Skin of body (tissue), 2 donors: ENCODE data around the gene PRKCQ. TPM values are rescaled to one million over a fixed set of nuclear protein-coding genes. Genes with fewer than 3 reads are reported as not detected.

ENCODE experiments used
- DNase-seq: peaks from one replicate; lab custom pipeline; 2025; lab: John Stamatoyannopoulos, UW
- total RNA-seq: library from RNA; depleted of rRNA; stranded (reverse); fragments of >200 nt; gene quantifications from one replicate; pipeline ENCODE4 v1.2.3, GENCODE V29; 2014

PRKCQ gene
- total RNA-seq, 1 donor from 2014 or later, result 2.7 TPM

DNA sequence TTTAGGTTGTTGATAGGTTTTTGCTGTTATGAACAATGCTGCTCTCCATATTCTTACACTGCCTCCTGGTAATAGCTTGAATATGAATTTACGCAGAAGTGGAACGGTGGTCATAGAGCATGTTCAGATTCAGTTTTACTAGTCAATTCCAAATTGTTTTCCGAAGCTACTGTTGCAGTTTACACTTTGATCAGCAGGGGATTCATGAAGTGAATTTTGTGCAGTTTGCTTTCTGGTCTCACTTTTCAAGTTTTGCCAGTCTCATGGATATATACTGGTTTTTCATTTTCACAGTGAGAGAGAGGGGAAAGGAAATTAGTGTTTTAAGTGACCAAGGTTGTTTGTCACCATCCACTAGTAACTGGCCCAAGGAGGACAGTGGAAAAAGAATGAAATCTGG is 171.3 kb downstream of the PRKCQ start:
- no peak for DNase-seq

DNA sequence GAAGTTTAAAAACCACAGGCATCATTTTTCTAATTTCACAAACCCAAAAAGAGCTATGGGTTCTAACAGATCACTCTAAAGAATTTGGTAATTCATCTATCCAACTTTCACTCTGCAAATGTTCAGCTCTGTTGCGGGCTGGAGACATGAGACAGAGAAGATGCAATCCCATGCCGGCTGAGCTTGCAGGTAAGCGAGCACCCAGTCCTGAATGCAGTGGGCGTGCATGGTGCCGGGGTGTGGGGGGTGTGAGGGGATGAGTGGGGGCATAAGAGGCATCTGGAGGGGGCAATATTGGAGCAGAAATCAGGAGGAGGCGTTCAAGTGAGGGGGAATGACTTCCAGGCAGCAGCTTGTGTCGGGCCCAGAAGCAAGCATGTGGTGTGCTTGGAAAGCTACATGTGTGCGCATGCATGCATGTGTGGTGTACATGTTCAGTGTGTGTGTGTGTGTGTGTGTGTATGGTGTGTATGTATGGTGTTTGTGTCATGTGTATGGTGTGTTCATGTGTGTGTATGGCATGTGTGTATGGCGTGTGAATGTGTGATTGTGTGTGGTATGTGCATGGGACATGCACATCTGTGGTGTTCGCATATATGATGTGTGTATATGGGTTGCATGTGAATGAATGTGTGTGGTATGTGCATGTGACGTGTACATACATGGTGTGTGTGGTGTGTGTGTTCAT is 172.9 kb downstream of the PRKCQ start:
- no peak for DNase-seq

DNA sequence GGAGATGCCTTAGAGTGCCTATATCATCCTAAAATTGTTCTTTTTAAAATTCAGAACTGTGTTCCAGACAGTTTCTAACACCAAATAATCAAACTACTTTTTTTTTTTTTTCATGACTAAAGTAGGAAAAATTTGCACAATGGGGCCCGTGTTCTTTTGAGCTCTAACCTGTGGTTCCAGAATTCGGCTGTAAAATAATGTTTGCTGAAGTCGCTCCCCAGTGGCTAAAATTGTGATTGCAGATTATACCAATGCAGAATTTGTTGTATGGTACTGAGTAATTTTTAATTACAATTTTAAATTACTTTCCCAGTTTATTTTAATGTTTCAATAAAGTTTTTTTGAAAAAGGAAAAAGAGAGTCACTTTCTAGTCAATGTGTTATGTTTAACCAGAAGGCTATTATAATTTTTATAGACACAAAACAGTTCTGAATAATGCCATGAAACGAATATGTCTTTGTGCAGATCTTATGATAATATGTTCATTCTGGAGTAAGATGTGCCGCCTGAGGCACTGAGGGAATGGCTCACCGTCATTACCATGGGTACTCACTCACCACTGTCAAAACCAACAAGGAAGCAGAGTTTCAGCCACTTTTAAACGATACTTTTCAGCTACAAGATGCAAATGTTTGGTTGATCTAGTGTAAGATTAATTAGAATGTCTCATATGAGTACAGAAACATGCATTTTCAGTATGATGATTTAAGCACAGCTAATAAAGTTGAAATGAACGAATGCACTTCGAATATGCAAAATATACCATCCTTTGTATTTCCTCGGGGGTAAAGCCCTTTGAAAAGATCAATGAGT is 173.6 kb downstream of the PRKCQ start:
- no peak for DNase-seq

DNA sequence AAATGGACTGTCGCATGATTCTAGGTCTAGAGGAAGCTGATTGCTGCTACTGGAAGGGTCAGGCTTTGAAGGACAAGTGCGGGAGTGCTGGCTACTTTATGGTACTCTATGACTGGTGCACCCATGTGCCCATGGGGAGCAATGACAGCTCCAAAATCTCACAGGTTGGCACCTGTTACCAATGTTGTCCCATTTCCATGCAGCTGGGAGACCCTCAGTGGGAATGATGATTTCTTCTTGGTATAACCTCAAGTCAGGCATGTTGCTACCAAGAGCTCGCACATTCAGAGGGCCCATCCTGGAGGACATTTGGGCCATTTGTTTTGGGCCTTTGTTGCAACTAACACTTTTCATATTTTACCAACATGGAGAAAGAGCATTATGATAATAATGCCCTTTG is 174.4 kb downstream of the PRKCQ start:
- DNase-seq, result no peak

DNA sequence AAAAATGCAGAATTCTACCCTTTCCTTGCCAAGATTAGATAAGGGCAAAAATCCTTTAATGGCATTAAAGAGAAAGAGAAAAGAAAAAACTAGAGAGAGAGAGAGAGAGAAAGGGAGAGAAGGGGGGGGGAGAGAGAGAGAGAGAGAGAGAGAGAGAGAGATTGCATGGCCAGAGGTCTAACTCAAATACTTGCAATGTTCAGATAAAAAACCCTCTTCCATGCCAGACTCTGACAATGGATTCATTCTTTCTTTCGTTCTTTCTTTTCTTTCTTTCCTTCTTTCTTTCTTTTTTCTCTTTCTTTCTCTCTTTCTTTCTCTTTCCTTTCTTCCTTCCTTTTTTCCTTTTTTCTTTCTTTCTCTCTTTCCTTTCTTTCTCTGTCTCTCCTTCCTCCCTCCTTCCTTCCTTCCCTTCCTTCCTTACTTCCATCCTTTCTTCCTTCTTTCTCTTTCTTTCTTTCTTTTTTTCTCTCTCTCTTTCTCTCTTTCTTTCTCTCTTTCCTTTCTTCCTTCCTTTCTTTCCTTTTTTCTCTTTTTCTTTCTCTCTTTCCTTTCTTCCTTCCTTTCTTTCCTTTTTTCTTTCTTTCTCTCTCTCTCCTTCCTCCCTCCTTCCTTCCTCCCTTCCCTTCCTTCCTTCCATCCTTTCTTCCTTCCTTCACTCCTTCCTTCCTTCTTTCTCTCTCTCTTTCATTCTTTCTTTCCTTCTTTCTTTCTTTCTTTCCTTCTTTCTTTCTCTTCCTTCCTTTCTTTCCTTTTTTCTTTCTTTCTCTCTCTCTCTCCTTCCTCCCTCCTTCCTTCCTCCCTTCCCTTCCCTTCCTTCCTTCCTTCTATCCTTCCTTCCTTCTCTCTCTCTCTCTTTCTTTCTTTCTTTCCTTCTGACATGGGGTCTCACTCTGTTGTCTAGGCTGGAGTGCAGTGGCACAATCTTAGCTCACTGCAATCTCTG is 175.7 kb downstream of the PRKCQ start:
- DNase-seq, result no peak

DNA sequence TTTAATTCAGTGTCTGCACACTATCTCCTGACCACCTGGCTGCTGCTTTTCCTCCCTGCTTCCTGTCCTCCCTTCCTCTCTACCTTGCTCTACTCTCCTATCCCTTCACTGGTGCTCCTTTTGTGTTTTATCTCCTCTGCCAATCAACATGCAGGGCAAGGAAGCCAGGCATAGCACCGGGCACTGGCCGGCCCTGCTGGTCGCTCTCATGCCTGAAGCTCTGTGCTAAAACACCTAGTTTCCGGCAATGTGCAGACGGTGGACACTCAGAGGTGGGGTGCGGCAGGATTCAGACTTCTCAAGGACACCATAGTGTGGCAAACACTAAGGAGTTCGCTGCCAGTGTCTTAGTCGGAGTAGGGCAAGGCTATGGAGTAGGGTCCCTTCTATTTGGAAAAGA is 177.1 kb downstream of the PRKCQ start:
- DNase-seq, result no peak

DNA sequence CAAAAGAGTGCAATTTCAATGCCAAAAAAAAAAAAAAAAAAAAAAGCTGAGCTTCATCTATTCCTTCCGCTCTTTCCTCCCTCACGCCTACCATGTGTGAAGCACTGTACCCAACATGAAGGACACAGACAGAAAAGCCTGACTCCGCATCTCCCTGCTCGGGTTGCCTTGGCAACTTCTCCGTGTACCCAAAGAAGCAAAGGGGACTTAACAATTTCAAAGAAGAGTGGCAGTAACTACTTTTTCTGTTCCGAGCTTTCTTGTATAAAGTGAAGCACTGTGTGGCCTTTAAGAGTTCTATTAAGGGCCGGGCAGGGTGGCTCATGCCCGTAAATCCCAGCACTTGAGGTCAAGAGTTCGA is 177.7 kb downstream of the PRKCQ start:
- DNase-seq, result no peak

DNA sequence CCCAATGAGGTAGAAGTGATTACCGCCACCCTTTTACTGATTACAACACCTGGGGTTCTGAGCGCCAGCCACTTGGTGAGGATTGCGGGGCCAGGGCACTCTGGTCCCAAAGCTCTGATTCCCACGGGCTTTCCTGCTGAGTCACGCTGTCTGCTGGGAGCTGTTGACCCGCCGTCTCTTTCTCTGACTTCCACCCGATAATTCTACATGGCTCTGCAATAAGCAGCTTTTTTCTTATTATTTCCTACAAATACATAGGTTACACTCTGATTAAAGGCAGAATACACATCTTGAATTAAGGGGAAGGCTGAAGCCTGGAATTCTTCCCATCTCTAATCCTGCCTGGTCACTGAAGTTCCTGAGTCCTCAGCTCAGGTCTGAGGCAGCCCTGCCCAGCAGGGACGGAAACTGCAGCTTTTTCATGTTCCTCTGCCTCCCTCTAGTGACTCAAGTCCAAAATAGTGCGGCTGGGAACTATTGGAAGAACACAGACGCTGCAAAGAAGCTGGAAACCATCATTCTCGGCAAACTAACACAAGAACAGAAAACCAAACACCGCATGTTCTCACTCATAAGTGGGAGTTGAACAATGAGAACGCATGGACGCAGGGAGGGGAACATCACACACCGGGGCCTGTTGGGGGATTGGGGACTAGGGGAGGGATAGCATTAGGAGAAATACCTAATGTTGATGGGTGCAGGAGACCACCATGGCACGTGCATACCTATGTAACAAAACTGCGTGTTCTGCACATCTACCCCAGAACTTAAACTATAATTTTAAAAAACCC is 178.3 kb downstream of the PRKCQ start:
- DNase-seq, result peak; percentile 85

DNA sequence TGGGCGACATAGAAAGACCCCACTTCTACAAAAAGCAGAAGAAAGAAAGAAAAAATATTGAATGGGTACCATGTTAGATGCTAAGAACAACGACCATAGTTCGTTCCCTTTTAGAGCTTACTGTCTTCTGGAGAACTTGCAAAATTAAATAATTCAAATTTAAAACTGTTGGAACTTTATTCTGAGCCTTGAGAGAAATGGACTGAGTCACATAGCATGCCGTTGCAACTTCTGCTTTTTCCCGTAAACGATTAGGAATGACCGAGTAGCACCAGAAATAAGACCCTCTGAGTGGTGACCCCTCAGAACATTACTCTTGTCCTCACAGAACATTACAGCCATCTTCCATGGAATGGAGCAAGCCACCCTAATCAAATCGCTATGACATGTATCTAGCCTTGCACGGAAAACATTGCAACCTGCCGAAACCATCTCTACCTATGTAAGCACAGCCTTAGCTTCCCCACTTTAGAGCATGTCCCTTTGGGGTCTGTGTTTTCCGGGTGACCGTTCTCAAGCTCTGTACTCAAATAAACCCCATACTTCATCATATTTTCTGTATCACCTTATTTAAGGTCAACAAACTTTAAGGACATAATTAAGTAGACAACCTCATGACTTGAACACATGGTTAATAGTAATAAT is 179.1 kb downstream of the PRKCQ start:
- no peak for DNase-seq

DNA sequence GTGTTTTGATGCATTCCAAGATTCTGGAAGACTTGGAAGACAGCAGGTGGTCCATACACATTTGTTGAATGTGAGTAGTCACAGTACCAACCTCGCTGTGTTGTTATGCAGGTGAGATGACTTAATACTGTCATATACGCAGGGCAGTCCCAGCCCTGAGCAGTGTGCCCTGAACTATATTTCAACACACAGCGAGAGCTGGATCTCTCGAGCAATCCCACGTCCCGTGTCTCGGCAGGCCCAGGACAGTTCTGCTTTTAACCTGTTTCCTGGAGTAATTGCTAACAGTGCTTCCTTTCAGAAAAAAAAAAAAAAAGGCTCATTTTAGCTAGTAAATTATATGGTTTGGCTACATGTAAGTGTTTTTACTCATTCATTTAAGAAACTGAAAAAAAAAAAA is 179.7 kb downstream of the PRKCQ start:
- no peak for DNase-seq

DNA sequence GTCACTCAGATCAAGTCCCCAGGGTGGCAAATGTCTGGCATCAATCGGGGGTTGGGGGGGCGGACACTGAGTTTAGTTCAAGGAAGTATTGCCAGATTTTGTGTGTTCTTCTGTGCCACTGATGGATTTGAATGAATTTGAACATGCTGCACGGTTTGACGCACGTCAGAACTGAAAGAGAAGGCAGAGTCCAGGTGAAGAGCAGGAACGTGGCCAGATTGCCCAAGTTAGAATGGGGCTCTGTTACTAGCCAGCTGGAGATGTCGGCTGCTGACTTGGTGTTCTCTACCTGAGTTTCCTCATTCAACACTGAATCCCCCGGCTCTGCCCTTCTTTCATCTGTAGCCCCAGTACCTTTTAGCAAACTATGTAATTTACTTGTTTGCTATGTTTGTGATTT is 180.2 kb downstream of the PRKCQ start:
- DNase-seq, result no peak

DNA sequence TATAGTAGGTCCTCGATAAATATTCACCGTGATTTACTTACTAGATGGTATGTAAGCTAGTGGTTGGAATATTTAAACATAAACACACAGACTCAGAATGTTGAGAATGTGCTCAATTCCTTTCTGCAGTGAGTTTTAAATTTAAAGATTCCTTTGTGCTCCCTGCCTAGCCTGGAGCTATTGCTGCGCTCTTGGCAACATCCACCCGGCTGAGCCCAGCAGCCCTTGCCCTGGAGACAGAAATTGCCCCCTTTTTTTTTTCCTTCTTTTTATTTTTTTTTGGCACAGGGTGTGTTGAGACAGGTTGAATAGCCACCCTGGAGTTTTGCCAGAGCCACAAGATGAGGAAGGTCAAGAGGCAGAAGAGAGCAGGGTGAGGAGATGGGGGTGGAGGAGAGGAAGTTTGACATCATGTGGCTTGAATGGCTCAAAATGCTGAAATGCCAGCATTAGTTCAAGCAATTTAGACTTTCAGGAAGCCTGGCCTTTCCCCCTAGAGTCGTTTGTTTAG is 180.8 kb downstream of the PRKCQ start:
- DNase-seq, result no peak

DNA sequence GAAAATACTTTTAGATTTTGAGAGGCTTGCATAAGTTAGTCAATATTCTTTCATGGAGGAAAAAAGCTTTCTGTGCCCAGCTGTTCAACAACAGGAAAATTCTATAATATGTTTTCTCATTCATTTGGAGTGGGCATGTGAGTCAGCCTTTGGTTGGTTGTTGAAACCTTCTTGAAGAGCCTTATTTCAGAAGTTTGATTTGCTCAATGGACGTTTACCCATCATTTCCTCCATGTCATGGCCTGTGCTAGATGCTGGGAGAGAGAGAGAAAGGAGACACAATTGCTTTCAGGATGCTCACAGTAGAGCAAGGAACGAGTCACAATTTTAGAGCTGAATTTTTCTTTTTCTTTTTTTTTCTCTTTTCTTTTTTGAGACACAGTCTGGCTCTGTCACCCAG is 181.7 kb downstream of the PRKCQ start:
- no peak for DNase-seq

DNA sequence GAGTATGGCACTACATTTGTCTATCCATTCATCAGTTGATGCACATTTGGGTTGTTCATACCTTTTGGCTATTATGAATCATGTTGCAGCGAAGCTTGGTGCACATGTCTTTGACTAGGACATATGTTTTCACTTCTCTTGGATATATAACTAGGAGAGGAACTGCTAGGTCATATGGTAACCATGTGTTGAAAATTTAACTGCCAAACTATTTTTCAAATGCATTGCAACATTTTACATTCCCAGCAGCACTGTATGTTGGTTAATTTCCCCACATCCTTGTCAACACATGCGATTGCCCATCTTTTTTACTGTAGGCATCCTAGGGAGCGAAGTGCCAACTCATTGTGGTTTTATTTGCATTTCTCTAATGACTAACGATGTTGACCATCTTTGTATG is 183.4 kb downstream of the PRKCQ start:
- DNase-seq, result peak; percentile 89

DNA sequence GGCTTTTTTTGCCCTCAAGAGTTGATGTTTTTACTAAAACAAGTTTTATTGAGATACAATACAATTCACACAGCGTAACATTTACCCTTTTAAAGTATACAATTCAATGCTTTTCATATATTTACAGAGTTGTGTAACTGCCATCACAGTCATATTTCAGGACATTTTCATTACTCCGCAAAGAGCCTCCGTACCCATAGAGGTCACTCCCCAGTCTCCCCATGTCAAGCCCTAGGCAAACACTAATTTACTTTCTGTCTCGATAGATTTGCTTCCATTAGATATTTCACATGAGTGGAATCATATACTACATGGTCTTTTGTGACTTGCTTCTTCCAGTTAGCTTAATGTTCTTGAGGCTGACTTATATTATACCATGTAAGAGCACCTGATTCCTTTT is 183.8 kb downstream of the PRKCQ start:
- no peak for DNase-seq

DNA sequence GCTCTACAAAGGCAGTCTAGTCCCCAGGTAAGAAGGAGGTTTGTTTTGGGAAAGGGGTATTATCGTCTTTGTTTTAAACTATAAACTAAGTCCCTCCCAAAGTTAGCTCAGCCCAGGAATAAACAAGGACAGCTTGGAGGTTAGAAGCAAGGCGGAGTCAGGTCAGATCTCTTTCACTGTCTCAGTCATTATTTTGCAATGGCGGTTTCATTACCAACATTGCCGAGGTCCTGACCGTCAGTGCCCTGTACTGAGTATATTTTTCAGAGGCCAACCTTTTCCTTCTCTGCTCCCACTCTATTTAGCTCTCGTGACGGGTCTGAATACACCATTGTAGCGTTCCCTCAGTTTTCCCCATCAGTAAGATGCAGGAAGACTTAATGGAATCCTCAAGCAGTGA is 184.5 kb downstream of the PRKCQ start:
- no peak for DNase-seq

DNA sequence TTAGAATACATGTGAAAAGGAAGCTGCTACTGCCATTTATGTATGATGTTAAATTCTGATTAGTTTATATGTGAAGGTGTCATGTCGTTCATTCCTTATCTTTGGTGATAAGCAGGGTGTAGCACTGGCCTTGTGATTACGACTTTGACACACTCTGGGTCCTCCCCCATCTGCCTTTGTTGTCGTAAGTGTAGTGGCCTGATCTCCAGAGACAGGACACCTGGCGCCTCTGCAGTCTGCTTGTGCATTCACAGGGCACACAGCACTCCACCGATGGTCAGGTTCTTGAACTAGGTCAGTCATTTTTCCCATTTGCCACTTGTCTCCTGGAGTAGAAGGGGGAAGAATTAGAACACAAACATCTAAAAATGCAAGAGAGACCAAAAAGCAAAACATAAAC is 186.0 kb downstream of the PRKCQ start:
- DNase-seq, result no peak

DNA sequence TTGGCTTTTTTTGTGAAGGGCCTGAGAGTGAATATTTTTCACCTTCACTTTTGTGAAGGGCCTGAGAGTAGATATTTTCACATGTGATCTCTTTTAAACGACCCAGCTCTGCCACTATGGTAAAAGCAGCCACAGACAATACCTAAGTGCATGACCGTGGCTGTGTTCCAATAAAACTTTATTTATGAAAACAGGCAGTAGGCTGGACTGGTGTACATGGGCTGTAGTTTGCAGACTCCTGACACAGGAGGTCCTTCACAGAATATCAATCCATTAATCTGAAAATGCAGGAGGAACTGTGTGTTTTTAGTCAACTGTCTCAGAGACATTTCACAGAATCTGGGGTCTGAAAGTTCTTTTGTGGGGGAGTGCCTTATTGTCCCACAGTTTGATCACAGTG is 186.9 kb downstream of the PRKCQ start:
- DNase-seq, result no peak

DNA sequence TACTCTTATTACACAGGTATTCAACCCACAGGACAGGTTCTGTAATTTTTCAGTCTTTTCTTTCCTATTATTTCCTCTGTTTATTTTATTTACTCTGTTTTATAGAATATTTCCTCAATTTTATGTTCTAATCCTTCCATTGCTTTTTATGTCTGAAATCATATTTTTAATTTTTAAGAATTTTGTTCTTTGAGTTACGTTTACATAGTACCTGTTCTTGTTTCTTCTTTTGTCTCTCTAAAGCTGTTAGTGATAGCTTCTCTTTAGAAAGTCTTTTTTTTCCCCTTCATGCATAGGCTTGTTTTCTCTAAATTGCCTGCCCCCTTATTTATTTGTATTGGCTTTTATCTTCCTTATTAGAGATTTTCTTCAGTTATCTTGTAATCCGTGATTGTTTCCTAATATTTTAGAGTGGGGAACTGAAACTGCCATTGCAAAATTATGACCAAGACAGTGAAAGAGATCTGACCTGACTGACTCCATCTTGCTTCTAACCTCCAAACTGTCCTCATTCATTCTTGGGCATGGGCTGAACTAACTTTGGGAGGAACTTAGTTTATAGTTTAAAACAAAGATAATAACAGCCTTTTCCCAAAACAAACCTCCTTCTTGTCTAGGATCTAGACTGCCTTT is 189.7 kb downstream of the PRKCQ start:
- DNase-seq, result no peak

DNA sequence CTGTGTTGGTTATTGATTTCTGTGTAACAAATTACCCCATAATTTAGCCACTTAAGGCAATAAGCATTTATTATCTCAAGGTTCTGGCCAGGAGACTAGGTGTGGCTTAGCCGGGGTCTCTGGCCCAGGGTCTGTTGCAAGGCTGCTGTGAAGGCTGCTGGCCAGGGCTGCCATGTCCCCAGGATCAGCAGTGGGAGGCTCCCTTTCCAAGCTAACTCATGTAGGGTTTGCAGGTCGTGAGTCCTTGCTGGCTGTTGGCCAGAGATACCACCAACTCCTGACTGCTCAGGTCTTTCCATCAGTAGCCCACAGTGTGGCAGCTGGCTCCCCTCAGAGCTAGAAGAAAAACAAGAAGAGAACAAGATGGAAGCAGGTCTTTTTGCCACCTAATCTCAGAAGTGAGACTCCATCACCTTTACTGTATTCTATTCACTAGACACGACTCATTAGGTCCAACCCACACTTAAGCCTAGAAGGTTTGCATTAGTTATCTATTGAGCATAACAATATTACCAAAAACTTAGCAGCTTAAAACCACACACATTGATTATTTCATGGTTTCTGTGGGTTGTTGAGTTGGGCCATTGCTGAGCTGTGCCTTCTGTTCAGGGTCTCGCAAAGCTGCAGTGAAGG is 191.7 kb downstream of the PRKCQ start:
- DNase-seq, result no peak
